Measurements from ENCODE around the gene TEDC2. TPM values are rescaled to one million over a fixed set of nuclear protein-coding genes. Genes with fewer than 3 reads are reported as not detected.

The TEDC2 gene
- polyA plus RNA-seq, 1 of the 3 experiments (the other 2 are of a cell fraction) = 15.6 TPM

DNA sequence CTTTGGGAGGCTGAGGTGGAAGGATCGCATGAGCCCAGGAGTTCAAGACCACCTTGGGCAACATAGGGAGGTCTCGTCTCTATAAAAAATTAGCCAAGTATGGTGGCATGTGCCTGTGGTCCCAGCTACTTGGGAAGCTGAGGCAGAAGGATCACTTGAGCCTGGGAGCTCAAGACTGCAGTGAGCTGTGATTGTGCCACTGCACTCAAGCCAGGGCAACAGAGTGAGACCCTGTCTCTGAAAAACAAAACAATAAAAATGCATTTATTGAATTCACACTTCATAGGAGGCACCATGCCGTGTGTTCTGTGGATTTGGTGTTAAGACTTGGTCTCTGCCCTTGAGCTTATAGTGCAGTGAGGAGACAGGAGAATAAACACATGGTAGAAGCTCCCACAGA, 17.4 kb downstream of the TEDC2 start:
- TF ChIP-seq MEF2A (IDR thresholded peaks at IDR 0.05; ENCODE audit: borderline replicate concordance, low read depth) = no peak
- TF ChIP-seq, protein P1, sequence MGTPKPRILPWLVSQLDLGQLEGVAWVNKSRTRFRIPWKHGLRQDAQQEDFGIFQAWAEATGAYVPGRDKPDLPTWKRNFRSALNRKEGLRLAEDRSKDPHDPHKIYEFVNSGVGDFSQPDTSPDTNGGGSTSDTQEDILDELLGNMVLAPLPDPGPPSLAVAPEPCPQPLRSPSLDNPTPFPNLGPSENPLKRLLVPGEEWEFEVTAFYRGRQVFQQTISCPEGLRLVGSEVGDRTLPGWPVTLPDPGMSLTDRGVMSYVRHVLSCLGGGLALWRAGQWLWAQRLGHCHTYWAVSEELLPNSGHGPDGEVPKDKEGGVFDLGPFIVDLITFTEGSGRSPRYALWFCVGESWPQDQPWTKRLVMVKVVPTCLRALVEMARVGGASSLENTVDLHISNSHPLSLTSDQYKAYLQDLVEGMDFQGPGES (IDR thresholded peaks at IDR 0.05; ENCODE audit: low read depth, low read length) = no peak
- TF ChIP-seq POLR2AphosphoS5 (IDR thresholded peaks at IDR 0.05; ENCODE audit: low read depth, low read length) = no peak
- TF ChIP-seq TCF12 (IDR thresholded peaks at IDR 0.05) = no peak
- no peak for TF ChIP-seq MAX (IDR thresholded peaks at IDR 0.05; ENCODE audit: low read depth)
- TF ChIP-seq, protein P2, sequence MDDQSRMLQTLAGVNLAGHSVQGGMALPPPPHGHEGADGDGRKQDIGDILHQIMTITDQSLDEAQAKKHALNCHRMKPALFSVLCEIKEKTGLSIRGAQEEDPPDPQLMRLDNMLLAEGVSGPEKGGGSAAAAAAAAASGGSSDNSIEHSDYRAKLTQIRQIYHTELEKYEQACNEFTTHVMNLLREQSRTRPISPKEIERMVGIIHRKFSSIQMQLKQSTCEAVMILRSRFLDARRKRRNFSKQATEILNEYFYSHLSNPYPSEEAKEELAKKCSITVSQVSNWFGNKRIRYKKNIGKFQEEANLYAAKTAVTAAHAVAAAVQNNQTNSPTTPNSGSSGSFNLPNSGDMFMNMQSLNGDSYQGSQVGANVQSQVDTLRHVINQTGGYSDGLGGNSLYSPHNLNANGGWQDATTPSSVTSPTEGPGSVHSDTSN (IDR thresholded peaks at IDR 0.05) = no peak
- no peak for TF ChIP-seq GABPA (IDR thresholded peaks at IDR 0.05; ENCODE audit: low read depth)
- no peak for TF ChIP-seq CTCF (IDR thresholded peaks at IDR 0.05)
- no peak for TF ChIP-seq TAF1 (IDR thresholded peaks at IDR 0.05; ENCODE audit: borderline replicate concordance, low read depth, low read length)
- no peak for TF ChIP-seq SMC3 (IDR thresholded peaks at IDR 0.05; ENCODE audit: low read depth, low read length)
- no peak for TF ChIP-seq MXI1 (IDR thresholded peaks at IDR 0.05; ENCODE audit: low read depth, low read length)
- no peak for TF ChIP-seq ZBTB33 (IDR thresholded peaks at IDR 0.05; ENCODE audit: borderline replicate concordance, low read depth)
- TF ChIP-seq JUND (IDR thresholded peaks at IDR 0.05) = no peak
- no peak for TF ChIP-seq RCOR1 (IDR thresholded peaks at IDR 0.05; ENCODE audit: low read length)
- TF ChIP-seq EP300 (IDR thresholded peaks at IDR 0.05; ENCODE audit: borderline replicate concordance in 1 of 2, low read depth in 1 of 2, low read length in 1 of 2) = no peak
- no peak for TF ChIP-seq TEAD4 (IDR thresholded peaks at IDR 0.05; ENCODE audit: borderline replicate concordance, insufficient read depth)
- TF ChIP-seq FOSL2 (IDR thresholded peaks at IDR 0.05; ENCODE audit: borderline replicate concordance, low read depth) = no peak
- no peak for TF ChIP-seq RFX5 (IDR thresholded peaks at IDR 0.05; ENCODE audit: low read length)
- TF ChIP-seq USF2 (IDR thresholded peaks at IDR 0.05; ENCODE audit: borderline replicate concordance, low read depth, low read length) = no peak
- DNase-seq = no peak
- Histone ChIP-seq H3K27me3 (ENCODE audit: insufficient read depth) (no peaks in the 10 kb centered on the region), H3K79me2 (ENCODE audit: insufficient read depth) (peaks cover 18% of the 10 kb centered on the region), H3F3A (replicated peaks; ENCODE audit: insufficient read depth) (peaks cover 9% of the 10 kb centered on the region), H3K36me3 (replicated peaks in 1 of 2; ENCODE audit: control insufficient read depth in 1 of 2, insufficient read depth in 2 of 2, low read length in 1 of 2) (no peaks in the 10 kb centered on the region), H3K4me1 (ENCODE audit: control insufficient read depth in 1 of 2, insufficient read depth in 2 of 2, low read depth in 1 of 2, low read length in 1 of 2) (peaks cover 1 to 47% of the 10 kb centered on the region in 2 experiments), H3K27ac (ENCODE audit: low read depth in 2 of 2, low read length in 1 of 2) (no peak overlapping the region), H3K4me3 (ENCODE audit: low read depth in 2 of 2, low read length in 1 of 2) (no peak overlapping the region), H2AFZ (ENCODE audit: low read depth) (no peak overlapping the region), H3K4me2 (no peak overlapping the region), H4K20me1 (ENCODE audit: insufficient read depth) (no peaks in the 10 kb centered on the region), H3K9me2 (no peaks in the 10 kb centered on the region), H3K9ac (no peak overlapping the region), H3K9me3 (no peaks in the 10 kb centered on the region)
- 93% methylated on average over 3 of the region's 3 CpGs for WGBS (ENCODE audit: low lambda C conversion rate)
- CTCF ChIA-PET = interaction anchor here (0.8 to 4.1 kb wide), 4 partner anchors 9 to 38 kb away, joined by 3 to 20 read pairs (median 6); no protein-coding TSS in a partner anchor
- POLR2A ChIA-PET = interaction anchor here (1.2 kb wide), 2 partner anchors 10 to 37 kb away, joined by 3 read pairs; no protein-coding TSS in a partner anchor
